DOHH2 (cell line): ENCODE measurements around the gene PCLO.

Experiments used
- CTCF ChIP-seq: fragments of 200-600 bp; sonication (generic); IDR thresholded peaks from one replicate; pipeline ENCODE4 v1.5.1; 2014; ENCODE audit warnings: antibody characterized with exemption, mild to moderate bottlenecking, low read depth, low read length; ENCODE audit not compliant: poor library complexity, severe bottlenecking
- EZH2phosphoT487 ChIP-seq: fragments of 200-600 bp; sonication (generic); IDR thresholded peaks from 2 replicates; pipeline ENCODE4 v1.6.1; 2017; ENCODE audit warnings: borderline replicate concordance, mild to moderate bottlenecking, antibody characterized with exemption, low read length, moderate library complexity, mixed read lengths

- TF ChIP-seq CTCF (no peak), EZH2phosphoT487 (no peak)
Measured at GRCh38 chr7:82851121-82851520, 311.6 kb downstream of the PCLO start.
